H9 (cell line): ENCODE results near the gene PALD1. TPM values are rescaled to one million over a fixed set of nuclear protein-coding genes. Genes with fewer than 3 reads are reported as not detected.

Experiments
- DNase-seq: peaks from one replicate; pipeline ENCODE4 v3.0.0-alpha.2; 2017
- H2AFZ ChIP-seq: one replicate; pipeline ENCODE4 v1.6.1; 2013; ENCODE audit warnings: mild to moderate bottlenecking, low read length, control low read depth, moderate library complexity
- H2AK5ac ChIP-seq: 2 replicates; pipeline ENCODE4 v1.6.1; 2013; ENCODE audit warnings: low read length, control low read depth, mixed read lengths; ENCODE audit not compliant: insufficient read length
- H2BK120ac ChIP-seq: one replicate; pipeline ENCODE4 v1.6.1; 2013; ENCODE audit warnings: low read depth, mild to moderate bottlenecking, low read length, control low read depth, inconsistent platforms; ENCODE audit not compliant: poor library complexity, severe bottlenecking
- H2BK12ac ChIP-seq: 2 replicates; pipeline ENCODE4 v1.6.1; 2013; ENCODE audit warnings: low read length, control low read depth, mixed read lengths, low read depth; ENCODE audit not compliant: insufficient read length
- H2BK15ac ChIP-seq: 2 replicates; pipeline ENCODE4 v1.6.1; 2013; ENCODE audit warnings: low read depth, low read length, control low read depth
- H2BK20ac ChIP-seq: one replicate; pipeline ENCODE4 v1.6.1; 2013; ENCODE audit warnings: low read depth, mild to moderate bottlenecking, low read length, control low read depth, inconsistent platforms; ENCODE audit not compliant: poor library complexity, severe bottlenecking
- H2BK5ac ChIP-seq: 2 replicates; pipeline ENCODE4 v1.6.1; 2013; ENCODE audit warnings: low read length, control low read depth, mixed read lengths; ENCODE audit not compliant: insufficient read length
- H3K14ac ChIP-seq: 2 replicates; pipeline ENCODE4 v1.6.1; 2013; ENCODE audit warnings: low read length, control low read depth; ENCODE audit not compliant: insufficient read depth
- H3K18ac ChIP-seq: 2 replicates; pipeline ENCODE4 v1.6.1; 2013; ENCODE audit warnings: low read depth, mild to moderate bottlenecking, mixed read lengths, low read length, control low read depth; ENCODE audit not compliant: insufficient read length
- H3K23ac ChIP-seq: 2 replicates; pipeline ENCODE4 v1.6.1; 2013; ENCODE audit warnings: low read length, control low read depth, mixed read lengths, low read depth; ENCODE audit not compliant: insufficient read length
- H3K23me2 ChIP-seq: 2 replicates; pipeline ENCODE4 v1.6.1; 2013; ENCODE audit warnings: low read depth, mild to moderate bottlenecking, mixed read lengths, low read length, control low read depth; ENCODE audit not compliant: insufficient read length, poor library complexity, severe bottlenecking
- H3K27ac ChIP-seq: 2 replicates; pipeline ENCODE4 v1.5.1; 2013; ENCODE audit warnings: low read length, control low read depth, mixed read lengths, low read depth; ENCODE audit not compliant: insufficient read length
- H3K27me3 ChIP-seq: 2 replicates; pipeline ENCODE4 v1.6.1; 2013; ENCODE audit warnings: low read length, control low read depth, inconsistent platforms; ENCODE audit not compliant: insufficient read depth
- H3K4ac ChIP-seq: 2 replicates; pipeline ENCODE4 v1.6.1; 2013; ENCODE audit warnings: low read depth, mild to moderate bottlenecking, control low read depth, inconsistent platforms, low read length, moderate library complexity
- H3K4me1 ChIP-seq: 2 replicates; pipeline ENCODE4 v1.6.1; 2013; ENCODE audit warnings: low read length, control low read depth, inconsistent platforms; ENCODE audit not compliant: insufficient read depth
- H3K4me2 ChIP-seq: 2 replicates; pipeline ENCODE4 v1.6.1; 2013; ENCODE audit warnings: low read length, control low read depth, mixed read lengths; ENCODE audit not compliant: insufficient read length, insufficient read depth
- H3K56ac ChIP-seq: 2 replicates; pipeline ENCODE4 v1.6.1; 2013; ENCODE audit warnings: low read depth, mild to moderate bottlenecking, mixed read lengths, low read length, control low read depth; ENCODE audit not compliant: insufficient read length
- H3K79me1 ChIP-seq: 2 replicates; pipeline ENCODE4 v1.6.1; 2013; ENCODE audit warnings: low read depth, mild to moderate bottlenecking, moderate library complexity, low read length, control low read depth, inconsistent platforms; ENCODE audit not compliant: insufficient read depth, poor library complexity, severe bottlenecking
- H3K79me2 ChIP-seq: 2 replicates; pipeline ENCODE4 v1.6.1; 2013; ENCODE audit warnings: low read length, control low read depth, inconsistent platforms; ENCODE audit not compliant: insufficient read depth
- H3K9ac ChIP-seq: 2 replicates; pipeline ENCODE4 v1.6.1; 2013; ENCODE audit warnings: low read length, control low read depth, mixed read lengths; ENCODE audit not compliant: insufficient read length; ENCODE audit errors: extremely low read depth
- H3K9me3 ChIP-seq: one replicate; pipeline ENCODE4 v1.6.1; 2013; ENCODE audit warnings: low read depth, low read length, inconsistent platforms; ENCODE audit not compliant: control insufficient read depth
- H3T11ph ChIP-seq: one replicate; pipeline ENCODE4 v1.6.1; 2013; ENCODE audit warnings: mild to moderate bottlenecking, low read length, control low read depth, inconsistent platforms
- H4K20me1 ChIP-seq: one replicate; pipeline ENCODE4 v1.6.1; 2013; ENCODE audit not compliant: control insufficient read depth, insufficient read length, insufficient read depth
- H4K5ac ChIP-seq: 2 replicates; pipeline ENCODE4 v1.6.1; 2013; ENCODE audit warnings: low read depth, mild to moderate bottlenecking, mixed read lengths, low read length, control low read depth; ENCODE audit not compliant: insufficient read length
- H4K8ac ChIP-seq: replicated peaks from 2 replicates; pipeline ENCODE4 v1.6.1; 2013; ENCODE audit warnings: low read length, control low read depth, mixed read lengths, low read depth; ENCODE audit not compliant: insufficient read length
- H4K91ac ChIP-seq: 2 replicates; pipeline ENCODE4 v1.6.1; 2013; ENCODE audit warnings: low read depth, mild to moderate bottlenecking, moderate library complexity, mixed read lengths, low read length, control low read depth; ENCODE audit not compliant: insufficient read length
- H3K27ac Mint-ChIP-seq, 3 experiments: 2 replicates in 2 of 3; 3 replicates in 1 of 3; pipeline ENCODE4 v1.8.0; 2020 to 2021; ENCODE audit warnings: mixed read lengths in 3 of 3, mild to moderate bottlenecking in 1 of 3, moderate library complexity in 1 of 3
- H3K27me3 Mint-ChIP-seq: 2 replicates; pipeline ENCODE4 v1.8.0; 2021; ENCODE audit warnings: low read depth, mild to moderate bottlenecking, moderate library complexity, mixed read lengths
- H3K36me3 Mint-ChIP-seq, 3 experiments: 2 replicates in 2 of 3; 3 replicates in 1 of 3; pipeline ENCODE4 v1.8.0; 2020 to 2021; ENCODE audit warnings: low read depth in 3 of 3, mixed read lengths in 3 of 3; ENCODE audit not compliant: insufficient read depth in 1 of 3
- H3K4me1 Mint-ChIP-seq, 2 experiments: 2 replicates each; pipeline ENCODE4 v1.8.0; 2020; ENCODE audit warnings: mixed read lengths in 2 of 2
- H3K4me3 Mint-ChIP-seq, 2 experiments: 2 replicates in 1 of 2; 3 replicates in 1 of 2; pipeline ENCODE4 v1.8.0; 2020 to 2021; ENCODE audit warnings: mild to moderate bottlenecking in 2 of 2, mixed read lengths in 2 of 2, moderate library complexity in 1 of 2
- H3K9me3 Mint-ChIP-seq, 2 experiments: 2 replicates in 1 of 2; 3 replicates in 1 of 2; pipeline ENCODE4 v1.8.0; 2020; ENCODE audit warnings: mild to moderate bottlenecking in 2 of 2, mixed read lengths in 2 of 2, moderate library complexity in 1 of 2
- CTCF ChIP-seq: fragments of 200-600 bp; sonication (generic); conservative IDR thresholded peaks from 3 replicates; pipeline ENCODE4 v1.8.0; 2021; ENCODE audit warnings: antibody characterized with exemption, mild to moderate bottlenecking
- WGBS: extraction: QIAGEN DNeasy Blood & Tissue Kit; methylation state at CpG from one replicate; pipeline ENCODE4 v1.1.7; 2013; ENCODE audit warnings: missing lambda C conversion rate, low lambda C conversion rate, mixed read lengths; ENCODE audit not compliant: insufficient read length; ENCODE audit errors: extremely low coverage; 5-methylcytosine and 5-hydroxymethylcytosine counted together
- total RNA-seq: library from RNA; stranded (reverse); gene quantifications from 2 replicates; pipeline ENCODE4 v1.2.1, GENCODE V29; 2021

PALD1 gene
- total RNA-seq, 1 experiment from 2014 or later = 21.1 TPM

- Histone ChIP-seq H3K4me2 (no peak overlapping the region), H3K9ac (no peak overlapping the region), H2BK20ac (no peak overlapping the region), H3K9me3 (no peaks in the 10 kb centered on the region), H4K5ac (no peak overlapping the region), H2AFZ (no peak overlapping the region), H2BK120ac (no peak overlapping the region), H3T11ph (no peak overlapping the region), H3K56ac (no peak overlapping the region), H3K27ac (no peak overlapping the region), H4K91ac (no peak overlapping the region), H4K8ac (no peak overlapping the region), H2BK15ac (no peak overlapping the region), H3K23me2 (peaks cover 9% of the 10 kb centered on the region), H3K79me1 (no peaks in the 10 kb centered on the region), H3K14ac (no peak overlapping the region), H3K27me3 (peaks cover 1% of the 10 kb centered on the region; the same call in 1 of the 2 replicates), H3K18ac (no peak overlapping the region), H2AK5ac (no peak overlapping the region), H3K4ac (no peak overlapping the region), H4K20me1 (no peaks in the 10 kb centered on the region), H2BK12ac (no peak overlapping the region), H3K79me2 (no peaks in the 10 kb centered on the region), H2BK5ac (no peak overlapping the region), H3K4me1 (peaks cover 12% of the 10 kb centered on the region; the same call in 1 of the 2 replicates), H3K23ac (no peak overlapping the region)
- WGBS = no CpG with 5 or more reads among the region's 8 CpGs
- Mint-ChIP-seq H3K27ac (peak overlapping the region in 1 of 3 experiments; percentile 87; a peak in 2 of 7 replicates), H3K27me3 (peaks cover 50% of the 10 kb centered on the region), H3K9me3 (no peaks in the 10 kb centered on the region; a peak in 1 of 5 replicates), H3K4me1 (peaks cover 35 to 46% of the 10 kb centered on the region in 2 experiments), H3K4me3 (peak overlapping the region in 1 of 2 experiments; percentile 19; a peak in 1 of 5 replicates), H3K36me3 (no peaks in the 10 kb centered on the region)
- TF ChIP-seq CTCF = no peak
- peak; percentile 55 for DNase-seq
Measured at GRCh38 chr10:70445718-70446657, 32.6 kb upstream of the PALD1 start.
